ENCODE results near the gene RNF175.

RNF175 gene

DNA sequence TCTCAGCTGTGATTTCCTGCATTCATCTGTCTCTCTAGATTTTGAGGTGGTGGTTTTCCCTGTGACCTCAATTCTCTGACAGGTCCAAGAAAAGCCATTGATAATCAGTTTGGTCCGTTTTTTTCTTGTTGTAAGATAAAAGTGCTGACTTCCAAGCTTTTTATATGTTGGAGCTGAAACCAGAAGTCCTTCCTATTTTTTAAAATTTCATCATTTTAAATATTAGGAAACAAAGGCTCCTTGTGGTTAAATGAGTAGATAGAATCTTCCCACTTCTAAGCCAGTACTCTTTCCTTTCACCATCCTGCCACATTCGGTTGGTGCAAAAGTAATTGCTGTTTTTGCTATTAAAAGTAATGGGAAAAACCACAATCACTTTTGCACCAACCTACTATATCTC is 18.3 kb downstream of the RNF175 start:
- no peak for DNase-seq

DNA sequence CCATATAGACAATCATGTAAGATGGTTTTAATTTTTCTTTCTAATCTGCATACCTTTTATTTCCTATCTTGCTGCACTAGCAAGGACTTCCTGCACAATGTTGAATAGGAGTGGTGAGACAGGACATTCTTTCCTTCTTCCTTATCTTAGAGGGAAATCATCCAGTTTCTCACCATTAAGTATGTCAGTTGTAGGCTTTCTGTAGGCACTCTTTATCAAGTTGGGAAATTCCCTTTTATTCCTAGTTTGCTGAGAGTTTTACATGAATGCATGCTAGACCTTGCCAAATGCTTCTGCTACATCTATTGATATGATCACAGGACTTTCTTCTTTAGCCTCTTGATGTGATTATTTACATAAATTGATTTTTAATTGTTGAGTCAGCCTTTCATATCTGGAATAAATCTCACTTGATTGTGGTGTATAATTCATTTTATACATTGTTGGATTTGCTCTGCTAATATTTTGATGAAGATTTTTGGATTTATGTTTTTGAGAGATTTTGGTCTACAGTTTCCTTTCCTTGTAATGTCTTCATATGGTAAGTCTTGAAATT is 23.8 kb downstream of the RNF175 start:
- no peak for DNase-seq

DNA sequence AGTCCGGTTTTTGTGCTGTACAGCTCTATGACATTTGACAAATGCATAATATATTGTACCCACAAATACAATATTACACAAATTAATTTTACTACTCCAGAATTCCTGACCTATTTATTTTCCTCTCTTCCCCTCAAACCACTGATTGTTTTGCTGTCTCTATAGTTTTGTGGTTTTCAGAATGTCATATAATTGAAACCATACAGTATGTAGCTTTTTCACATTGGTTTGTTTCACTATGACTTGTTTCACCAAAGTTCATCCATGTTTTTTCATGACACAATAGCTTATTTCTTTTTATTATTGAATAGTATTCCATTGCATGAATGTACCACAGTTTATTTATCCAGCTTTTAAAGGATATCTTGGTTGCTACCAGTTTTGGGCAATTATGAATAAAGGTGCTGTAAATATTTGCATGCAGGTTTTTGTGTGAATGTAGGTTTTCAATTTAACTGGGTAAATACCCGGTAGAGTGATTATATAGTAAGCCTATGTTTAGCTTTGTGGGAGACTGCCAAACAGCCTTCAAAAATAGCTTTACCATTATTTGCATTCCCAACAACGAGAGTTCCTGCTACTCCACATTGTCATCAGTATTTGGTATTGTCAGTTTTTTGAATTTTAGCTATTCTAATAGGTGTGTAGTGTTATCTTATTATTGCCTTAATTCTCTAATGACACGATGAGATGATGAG is 25.9 kb downstream of the RNF175 start:
- DNase-seq: no peak

DNA sequence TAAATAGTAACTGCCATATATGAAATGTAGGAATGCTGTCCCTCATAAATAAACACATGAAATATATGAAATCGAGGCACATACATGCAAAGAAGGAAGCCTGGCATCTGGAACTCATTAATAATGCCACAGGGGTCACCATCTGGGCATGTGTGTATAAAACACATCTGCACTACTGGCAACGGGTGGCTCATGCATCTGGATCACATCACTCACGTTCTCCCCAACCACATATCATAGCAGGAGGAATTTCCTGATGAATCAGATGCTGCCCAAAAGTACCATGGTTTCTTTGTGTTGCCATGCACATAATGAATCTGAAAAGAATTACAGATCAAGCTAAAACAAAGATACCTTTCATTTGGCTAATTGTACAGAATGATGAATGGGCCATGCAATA is 28.6 kb downstream of the RNF175 start:
- no peak for DNase-seq

DNA sequence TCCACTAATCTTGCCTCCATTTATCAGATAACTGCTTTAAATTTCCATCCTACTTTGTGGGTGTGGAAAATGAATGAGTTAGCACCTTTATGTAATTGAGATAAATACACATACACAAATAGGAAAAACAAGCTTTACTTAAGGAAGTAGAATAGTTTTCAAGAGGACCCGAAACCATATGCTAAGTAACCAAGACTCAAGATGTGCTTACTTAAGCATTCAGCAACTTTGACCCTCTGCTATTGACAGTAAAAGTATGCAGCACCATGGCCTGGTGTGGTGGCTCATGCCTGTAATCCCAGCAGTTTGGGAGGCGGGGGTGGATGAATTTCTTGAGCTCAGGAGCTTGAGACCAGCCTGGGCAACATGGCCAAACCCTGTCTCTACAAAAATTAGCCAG is 29.9 kb downstream of the RNF175 start:
- DNase-seq: no peak

DNA sequence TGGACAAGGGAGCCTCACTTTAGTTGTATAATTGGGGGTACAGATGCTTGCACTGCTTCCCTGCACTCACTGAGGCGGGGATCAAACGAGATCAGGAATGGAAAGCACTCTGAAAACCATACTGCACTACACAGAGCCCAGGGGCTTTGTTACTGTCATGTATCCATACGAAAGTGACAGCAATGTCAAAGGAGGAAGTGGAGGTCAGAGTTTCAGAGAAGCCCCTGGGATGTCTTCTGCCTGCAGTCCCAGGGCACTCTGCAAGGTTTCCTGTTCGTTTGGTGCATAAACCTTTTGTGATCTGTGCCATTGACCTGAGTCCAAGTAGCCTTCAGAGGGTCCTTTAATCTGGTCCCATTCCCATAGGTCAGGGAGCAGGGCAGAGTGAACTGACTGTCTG is 31.2 kb downstream of the RNF175 start:
- peak; percentile 10 for DNase-seq

DNA sequence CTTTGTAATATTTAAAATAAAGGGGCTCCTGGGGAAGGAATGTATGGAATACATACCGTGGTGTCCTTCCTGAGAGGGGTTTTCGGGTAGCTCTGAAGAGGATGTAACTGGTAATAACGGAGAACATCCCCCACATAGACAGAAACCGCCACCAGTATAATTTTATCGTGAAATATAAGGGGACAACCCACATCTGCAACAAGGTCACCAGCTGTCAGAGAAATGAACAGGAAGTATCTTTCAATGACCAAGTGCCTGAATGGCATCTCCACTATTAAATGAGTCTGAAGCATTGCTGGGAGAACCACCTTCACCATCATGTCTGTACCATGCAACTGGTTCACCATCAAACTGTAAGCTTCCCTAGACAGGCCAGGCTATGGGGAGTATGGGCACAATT is 31.7 kb downstream of the RNF175 start:
- no peak for DNase-seq

DNA sequence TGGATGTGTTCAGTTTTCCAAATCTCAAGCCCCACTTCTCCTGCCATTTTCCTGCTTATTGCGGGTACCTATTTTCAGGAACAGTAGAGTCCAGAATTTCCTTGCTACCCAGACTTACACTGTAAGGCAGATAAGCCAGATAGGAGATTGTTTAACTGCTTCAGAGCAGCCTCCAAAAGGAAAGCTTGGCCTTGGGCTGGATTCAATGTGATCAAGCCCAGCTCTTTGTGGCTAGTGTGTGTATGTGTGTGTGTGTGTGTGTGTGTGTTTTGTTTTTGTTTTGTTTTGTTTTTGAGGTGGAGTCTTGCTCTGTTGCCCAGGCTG is 34.0 kb downstream of the RNF175 start:
- DNase-seq: no peak

DNA sequence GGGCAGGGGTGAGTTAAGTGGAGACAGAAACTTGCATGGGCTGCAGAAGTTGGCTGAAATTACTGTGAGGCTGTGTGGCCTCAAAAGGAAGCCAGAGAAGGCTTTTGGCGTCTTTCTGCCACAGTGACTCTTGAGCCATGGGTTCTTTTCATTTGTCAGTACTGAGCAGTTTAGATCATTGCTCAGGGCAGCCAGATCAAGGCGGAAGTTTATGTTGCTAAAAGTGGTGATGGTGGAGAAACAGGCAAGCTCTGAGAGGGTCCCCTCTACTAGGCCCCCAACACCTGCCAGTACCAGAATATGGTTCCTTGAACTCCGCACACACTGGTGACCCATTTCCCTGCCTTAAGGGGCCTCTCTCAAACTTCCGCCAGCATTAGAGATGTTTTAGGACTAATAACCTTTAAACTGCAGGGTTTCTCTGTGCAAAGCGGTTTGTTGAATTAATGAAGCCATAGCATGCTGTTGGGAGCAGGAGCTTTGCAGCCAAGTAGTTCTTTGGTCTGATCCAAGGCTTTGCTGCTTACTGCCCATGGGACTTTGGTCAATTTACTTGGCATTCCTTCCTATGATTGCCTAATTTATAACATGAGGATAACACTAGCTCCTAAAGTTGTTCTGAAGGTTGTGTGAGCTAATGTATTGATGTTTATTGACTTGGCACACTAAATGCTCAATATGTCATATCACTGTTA is 34.5 kb downstream of the RNF175 start:
- no peak for DNase-seq

DNA sequence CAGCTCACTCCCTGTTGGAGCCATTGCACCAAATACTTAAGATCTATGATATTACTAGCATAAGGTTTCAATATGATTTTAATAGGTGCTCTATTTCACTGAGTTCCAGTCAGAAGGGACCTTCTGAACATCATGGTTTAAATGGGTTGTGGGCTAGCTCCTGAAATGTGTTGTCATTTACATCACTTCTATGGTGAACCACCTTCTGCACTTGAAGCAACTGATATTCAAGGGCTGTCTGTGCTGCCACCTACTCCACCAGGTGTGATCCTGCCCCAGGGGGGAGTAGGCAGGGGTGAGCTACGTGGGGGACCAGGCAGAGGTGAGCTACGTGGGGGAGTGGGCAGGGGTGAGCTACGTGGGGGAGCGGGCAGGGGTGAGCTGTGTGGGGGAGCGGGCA is 35.2 kb downstream of the RNF175 start:
- DNase-seq: no peak

DNA sequence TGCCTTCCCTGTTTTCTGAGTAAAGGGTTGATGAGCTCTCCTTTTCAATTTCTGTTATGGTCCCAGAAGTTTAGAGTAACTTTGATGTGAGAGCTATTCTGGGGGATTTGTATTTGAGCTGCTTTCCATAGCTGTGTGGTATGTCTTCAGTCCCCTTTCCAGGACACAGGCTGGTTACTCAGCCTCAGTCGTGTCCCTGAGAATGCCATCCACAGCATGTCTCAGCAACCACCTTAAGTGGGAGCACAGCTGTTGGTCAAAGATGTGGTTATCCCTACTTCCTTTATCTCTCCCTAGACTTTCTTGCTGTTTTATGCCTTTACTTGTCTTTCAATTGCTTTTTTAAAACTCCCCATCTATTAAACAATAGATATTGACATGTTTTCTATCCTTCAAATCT is 37.8 kb downstream of the RNF175 start:
- no peak for DNase-seq

DNA sequence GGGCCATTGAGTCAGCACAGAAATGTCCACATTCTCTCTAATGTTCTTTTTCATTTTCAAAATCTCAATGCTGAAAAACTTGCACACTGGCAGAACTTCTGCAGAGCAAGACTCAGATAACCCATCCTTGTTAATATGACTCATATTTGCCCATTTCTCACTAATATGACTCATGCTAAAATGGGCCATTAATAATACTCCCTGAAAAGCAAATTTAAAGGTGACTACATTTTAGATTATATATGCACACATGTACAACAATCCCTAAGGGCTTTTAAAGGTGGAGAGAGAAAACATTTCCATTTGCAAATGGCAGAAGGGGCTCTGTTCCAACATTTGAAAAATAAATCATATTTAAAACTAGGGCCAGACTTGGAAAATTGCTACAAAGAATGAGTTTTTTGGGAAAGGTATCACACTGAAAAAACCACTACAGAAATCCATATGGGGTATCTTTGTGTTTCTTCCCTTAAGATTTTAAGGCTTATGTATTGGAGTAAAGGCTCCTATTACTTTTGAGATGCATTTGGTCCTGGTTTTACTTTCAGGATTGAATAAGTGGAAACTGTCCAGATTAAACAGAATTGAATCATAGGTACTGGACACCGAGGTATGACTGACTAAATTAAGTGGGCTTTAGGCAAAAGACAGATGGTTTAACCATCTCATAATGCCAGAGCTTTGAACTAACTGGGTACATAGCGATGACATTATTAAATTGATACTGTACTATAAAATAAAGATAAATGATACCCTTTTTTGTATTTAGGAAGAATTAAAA is 45.8 kb downstream of the RNF175 start:
- no peak for DNase-seq

DNA sequence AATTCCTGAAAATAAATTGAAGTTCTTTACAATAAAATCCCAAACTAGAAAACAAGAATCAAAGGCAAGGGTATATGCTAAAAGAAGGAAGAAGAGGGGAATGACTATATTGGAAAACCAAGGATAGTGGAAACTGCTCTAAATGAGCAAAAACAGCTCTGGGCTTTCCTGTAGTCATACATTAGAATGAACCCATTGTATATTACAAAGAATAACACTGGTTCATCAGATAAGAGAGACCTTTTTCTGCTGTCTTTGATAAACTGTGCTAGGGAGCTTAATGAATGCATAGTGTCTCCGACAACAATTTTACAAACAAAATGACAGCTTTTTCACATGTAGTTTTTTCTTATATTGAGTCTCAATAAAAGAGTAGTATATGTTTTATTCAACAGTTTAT is 49.1 kb downstream of the RNF175 start:
- DNase-seq: no peak

DNA sequence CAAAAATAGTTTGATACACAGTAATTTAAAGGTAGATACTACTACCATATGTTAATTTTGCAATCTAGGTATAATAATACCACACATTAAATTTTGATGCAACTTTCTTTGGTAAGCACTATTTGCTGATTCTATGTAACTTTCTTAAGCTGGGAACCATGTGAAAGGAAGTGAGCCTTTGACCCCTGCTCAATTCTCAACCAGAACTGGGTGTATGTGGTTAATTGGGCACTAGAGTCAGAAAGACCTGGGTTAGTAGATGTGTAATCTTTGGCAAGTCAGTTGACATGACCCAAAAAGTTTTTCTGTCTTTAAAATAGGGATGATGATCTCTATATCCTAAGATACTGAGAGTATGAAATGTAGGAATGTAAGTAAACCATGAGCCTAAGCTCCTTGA is 53.3 kb downstream of the RNF175 start:
- no peak for DNase-seq

DNA sequence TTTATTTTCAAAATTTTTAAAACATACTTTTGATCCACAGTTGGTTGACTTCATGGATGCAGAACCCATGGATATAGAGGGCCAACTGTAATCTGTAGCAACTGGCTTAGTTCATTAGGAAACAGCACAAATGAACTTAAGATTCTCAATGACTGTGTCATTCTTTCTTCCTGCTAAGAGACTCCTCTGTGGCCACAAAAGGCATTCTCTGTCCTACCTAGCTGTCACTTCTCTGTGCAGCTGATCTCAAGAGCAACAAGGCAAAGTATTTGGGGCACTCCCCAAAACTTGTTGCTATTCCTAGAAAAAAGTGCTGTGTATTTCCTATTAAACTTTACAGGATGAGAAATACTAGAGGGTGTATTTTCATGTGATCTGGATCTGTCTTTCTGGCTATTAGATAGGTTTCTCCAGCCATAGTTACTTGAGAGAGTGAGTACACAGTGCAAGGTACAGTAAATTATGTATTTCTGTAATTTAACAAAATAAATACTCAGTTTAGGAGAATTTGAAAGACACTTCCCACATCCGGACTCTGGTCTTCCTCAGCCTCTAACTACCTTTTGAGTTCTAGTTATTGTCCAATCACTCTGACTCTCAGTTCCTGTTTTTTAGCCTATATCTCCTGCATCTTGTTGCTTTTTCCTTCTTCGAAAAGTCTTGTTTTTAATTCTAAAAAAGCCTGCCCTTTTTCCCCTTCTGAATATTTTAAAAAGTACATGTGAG is 53.9 kb downstream of the RNF175 start:
- peak; percentile 28 for DNase-seq

DNA sequence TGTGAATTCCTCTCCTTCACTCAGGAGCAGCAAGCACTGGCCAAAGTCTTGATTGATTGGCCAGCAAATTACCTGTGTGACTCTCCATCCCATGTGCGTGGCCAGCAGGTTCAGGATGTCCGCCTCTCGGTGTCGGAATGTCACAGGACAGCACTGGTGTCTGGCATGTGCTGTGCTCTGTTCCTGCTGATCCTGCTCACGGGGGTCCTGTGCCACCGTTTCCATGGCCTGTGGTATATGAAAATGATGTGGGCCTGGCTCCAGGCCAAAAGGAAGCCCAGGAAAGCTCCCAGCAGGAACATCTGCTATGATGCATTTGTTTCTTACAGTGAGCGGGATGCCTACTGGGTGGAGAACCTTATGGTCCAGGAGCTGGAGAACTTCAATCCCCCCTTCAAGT is 55.3 kb downstream of the RNF175 start:
- no peak for DNase-seq

DNA sequence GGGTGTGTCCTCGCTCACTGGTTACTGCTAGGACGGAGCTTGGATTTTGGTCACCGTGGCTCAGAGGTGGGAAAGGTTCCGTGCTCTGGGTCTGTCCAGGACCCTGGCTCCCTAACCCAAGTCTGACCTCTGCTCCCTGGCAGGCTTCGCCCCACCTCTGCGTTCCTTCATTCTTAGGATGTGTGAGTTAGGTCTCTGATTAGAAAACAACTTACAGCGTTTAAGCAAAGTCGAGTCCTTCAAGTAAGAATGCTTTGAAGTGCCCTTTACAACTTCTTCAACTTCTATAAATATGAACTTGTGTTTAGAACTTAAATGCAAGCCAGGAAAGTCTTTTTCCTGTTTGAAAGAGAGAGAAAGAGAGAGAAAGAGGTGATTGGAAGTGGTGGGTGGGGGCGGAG is 74.9 kb downstream of the RNF175 start:
- no peak for DNase-seq

DNA sequence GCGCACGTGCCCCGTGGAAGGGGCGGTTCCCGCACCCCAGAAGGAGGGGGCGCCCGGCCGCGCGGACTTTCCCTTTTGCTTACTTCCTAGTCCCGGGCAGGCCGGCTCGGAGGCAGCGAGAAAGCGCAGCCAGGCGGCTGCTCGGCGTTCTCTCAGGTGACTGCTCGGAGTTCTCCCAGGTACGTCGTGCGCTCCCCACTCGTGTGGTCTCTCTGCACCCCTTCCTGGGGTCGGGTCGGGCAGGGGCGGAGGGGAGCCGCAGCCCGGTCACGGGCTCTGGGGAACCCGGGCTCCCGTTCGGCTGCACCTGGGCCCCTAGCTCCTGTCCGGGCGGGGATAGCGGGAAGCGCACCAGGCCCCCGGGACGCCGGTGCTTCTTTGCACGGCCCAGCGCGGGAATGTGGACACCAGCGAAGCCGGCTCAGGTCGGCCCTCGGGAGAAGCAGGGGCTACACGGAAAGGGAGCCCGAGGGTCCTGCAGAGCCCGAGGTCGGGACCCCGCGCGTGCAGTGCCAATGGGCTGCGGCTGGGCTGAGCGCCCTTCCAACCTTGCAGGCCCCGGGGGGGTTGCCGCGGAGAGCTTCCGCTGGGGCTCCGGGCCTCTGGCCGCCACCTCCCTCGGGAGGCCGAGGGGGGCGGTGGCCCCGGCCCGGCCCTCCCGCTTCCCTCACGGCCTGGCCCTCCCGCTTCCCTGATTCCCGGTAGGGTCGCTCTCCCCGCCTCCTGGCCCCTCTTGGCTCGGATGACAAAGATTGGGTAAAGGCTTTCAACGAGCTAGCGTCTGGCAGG is 75.4 kb downstream of the RNF175 start, which contains the start of gene TLR2:
Gene TLR2 (plus strand): TSS at position 99 of the 789 bp plus-strand sequence. CDS start 18,628 bp downstream, outside the sequence.
- DNase-seq: peak; percentile 62

DNA sequence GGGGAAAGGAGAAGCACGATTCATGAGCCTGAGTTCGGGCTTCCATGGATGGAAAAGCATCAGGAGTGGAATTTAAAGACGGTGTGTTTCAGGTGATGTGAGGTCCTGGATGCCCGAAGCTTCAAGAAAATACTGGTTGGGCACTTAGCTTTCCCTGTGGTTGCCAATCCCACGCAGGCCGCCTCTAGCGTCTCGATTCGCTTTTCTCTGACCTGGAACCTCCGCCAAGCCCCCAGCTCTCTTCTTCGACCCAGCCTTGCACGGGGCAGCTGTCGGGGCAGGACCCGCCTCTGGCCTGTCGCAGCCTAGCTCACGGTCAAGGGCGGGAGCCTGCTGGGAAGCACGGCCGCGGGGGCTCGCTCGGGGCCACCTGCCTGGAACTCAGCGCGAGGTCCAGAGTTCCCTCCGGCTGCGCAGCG is 76.1 kb downstream of the RNF175 start:
- DNase-seq: no peak

DNA sequence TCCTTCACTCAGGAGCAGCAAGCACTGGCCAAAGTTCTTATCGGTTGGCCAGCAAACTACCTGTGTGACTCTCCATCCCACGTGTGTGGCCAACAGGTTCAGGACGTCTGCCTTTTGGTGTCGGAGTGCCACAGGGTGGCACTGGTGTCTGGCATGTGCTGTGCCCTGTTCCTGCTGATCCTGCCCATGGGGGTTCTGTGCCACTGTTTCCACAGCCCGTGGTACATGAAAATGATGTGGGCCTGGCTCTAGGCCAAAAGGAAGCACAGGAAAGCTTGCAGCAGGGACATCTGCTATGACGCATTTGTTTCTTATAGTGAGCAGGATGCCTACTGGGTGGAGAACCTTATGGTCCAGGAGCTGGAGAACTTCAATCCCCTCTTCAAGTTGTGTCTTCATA is 80.3 kb downstream of the RNF175 start:
- no peak for DNase-seq

DNA sequence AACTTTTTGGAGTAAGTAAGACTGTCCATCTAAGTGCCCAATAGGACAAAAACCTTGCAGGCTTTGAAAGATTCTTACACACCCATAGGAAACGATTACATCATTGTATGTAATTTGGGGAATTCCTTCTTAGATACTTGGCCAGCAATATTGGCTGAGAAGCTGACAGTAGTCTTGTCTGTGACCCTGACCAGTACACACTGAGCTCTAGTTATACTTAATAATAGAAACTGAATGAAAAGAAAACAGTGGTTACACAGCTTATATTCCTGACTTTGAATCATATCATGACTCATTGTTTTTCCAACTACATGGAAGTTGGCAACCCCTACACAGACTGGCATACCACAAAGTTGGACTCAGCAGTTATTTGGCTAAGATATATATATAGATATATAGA is 82.8 kb downstream of the RNF175 start:
- DNase-seq: no peak

DNA sequence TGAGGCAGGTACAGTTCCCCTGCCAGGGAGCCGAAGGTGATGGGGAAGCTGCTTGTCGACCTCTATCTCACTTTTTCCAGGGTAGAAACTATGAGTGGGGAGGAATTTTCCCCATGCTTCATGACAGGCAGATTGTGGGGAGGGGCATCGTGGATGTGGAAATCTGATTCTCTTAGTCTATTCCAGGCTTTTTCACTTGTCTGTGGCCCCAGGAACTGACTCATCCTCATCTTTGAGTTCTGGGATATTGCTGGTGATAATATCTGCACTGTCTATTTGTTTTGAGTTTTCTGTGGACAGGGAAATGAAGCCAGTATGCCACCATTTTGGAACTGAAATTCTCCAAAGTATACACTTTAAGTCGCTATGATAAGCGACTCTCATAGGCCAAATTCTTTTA is 83.3 kb downstream of the RNF175 start:
- no peak for DNase-seq

Measured in hematopoietic multipotent progenitor cell treated with erythropoietin and hydrocortisone succinate and interleukin-3 and kit ligand, for 6 days (in vitro differentiated cells).